COR-L47 (cell line): ENCODE data around the gene OR5K3.
"Not testable (repeated sequence)": the region's sequence is repeated elsewhere in the genome, so short reads cannot be mapped to it uniquely, and the experiment has no call there.

ENCODE experiments used
- DNase-seq: peaks from one replicate; lab custom pipeline; 2025; lab: John Stamatoyannopoulos, UW

The OR5K3 gene, protein sequence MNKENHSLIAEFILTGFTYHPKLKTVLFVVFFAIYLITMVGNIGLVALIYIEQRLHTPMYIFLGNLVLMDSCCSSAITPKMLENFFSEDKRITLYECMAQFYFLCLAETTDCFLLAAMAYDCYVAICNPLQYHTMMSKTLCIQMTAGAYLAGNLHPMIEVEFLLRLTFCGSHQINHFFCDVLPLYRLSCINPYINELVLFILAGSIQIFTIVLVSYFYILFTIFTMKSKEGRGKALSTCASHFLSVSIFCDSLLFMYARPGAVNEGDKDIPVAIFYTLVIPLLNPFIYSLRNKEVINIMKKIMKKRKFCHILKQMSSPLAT

DNA sequence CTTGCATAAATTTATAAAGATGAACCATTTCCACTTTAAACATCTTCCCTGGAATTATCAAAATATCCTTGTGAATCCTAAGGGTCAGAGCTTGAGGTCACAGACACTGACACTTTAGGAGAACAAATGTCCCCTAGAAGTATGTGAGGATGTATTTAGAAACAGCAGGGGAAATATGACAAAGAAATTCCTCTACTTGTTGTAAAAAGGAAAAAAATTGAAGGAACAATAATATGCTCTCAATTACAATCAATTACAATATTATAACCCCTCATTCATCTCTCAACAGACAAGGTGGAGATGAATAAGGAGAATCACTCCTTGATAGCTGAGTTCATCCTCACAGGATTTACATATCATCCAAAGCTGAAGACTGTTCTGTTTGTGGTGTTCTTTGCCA, at the start of gene OR5K3:
OR5K3 (plus strand) TSS at position 301 of the 400 bp plus-strand sequence; CDS start at position 301, 0 bp downstream.
- no peak for DNase-seq

DNA sequence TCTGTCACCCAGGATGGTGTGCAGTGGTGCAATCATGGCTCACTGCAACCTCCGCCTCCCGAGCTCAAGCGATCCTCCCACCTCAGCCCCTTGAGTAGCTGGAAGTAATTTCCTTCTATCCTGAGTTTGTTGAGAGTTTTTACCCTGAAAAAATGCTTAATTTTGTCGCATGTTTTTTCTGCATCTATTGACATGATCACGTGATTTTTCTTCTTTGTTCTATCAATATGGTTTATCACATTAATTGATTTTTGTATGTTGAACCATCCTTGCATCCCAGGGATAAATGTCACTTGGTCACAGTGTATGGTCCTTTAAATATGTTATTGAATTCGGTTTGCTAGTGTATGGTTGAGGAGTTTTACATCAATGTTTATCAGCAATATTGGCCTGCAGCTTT, 48.7 kb upstream of the OR5K3 start:
- no peak for DNase-seq

DNA sequence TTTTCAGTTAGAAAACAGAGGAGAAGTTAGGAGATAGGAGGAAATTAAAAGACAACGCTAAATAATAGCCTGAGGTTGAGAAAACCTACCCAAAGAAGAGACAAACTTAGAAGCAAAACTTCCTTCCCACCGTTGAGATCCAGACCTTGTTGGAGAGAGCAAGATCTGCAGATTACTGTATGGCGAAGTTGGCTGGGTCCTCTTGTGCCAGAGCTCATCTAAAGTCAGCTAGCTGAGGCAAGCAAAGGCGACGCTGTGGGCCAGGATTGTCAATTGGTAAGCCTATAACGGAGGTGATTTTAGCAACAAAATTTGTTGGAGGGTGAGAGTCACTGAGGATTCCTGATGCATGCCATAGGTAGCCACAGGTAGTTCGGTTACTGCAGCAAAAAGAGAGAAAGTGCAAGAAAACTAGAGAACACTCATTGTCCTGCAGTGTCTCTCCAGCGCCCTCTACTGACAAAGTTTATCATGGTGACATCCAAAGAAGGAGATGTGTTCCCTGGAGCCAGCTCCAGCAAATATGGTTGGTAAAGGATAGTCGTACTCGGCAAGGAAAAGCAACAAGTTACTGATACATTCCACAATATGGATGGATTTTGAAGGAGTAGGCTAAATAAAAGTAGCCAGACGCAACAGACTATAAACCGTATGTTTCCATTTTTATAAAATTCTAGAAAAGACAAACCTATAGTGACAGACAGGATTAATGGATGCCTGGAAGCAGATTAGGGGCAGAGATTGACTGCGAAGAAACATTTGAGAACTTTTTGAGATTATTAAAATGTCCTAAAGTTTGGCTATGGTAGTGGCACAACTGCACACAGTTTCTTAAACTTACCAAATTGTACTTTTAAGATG, 46.6 kb upstream of the OR5K3 start:
- DNase-seq, result peak; percentile 47

DNA sequence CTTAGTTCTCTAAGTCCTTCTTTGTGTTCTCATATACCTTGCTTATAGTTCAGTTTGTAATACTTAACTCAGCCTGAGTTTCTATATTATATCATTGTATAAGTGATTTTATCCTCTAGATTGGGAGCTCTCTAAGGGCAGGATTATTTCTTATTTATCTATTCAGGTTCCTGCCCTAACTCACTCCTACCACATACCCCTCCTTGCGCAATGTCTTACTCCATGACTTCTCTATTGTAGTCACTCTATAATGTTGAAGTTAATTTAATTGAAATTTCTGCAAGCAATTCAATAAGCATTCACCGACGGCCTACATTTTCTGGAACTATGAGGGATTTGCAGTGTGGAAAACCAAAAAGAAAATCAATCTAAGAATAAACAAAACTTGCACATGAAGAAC, 40.4 kb upstream of the OR5K3 start:
- DNase-seq, result no peak

DNA sequence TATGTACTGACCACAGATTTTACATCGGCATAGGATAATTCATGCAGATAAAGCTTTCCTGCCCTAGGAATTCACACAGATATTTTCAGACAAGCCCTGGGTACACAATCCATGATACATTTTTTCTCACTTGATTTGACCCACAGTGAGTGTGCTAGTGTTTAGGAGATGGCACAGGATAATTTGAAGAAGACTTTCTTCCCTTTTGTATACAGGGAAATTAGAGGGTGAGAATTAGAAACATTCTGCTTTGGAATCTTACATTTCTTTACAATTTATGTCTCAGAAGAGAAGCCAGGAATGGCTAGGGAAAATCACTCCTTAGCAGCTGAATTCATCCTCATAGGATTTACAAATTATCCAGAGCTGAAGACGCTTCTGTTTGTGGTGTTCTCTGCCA, 36.9 kb upstream of the OR5K3 start, which contains the start of gene OR5K4:
OR5K4 (plus strand) TSS at position 301 of the 400 bp plus-strand sequence; CDS start at position 301, 0 bp downstream.
- no peak for DNase-seq

DNA sequence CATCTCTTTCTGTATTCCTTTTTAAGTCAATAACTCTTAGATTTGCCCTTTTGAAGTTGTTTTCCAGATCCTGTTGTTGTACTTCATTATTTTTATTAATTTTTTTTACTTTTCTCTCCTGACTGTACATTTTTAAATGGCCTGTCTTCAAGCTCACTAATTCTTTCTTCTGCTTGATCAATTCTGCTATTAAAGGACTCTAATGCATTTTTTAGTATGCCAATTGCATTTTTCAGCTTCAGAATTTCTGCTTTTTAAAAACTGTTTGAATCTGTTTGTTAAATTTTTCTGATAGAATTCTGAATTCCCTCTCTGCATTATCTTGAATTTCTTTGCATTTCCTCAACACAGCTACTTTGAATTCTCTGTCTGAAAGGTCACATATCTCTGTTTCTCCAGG, 31.2 kb upstream of the OR5K3 start:
- DNase-seq, result no peak

DNA sequence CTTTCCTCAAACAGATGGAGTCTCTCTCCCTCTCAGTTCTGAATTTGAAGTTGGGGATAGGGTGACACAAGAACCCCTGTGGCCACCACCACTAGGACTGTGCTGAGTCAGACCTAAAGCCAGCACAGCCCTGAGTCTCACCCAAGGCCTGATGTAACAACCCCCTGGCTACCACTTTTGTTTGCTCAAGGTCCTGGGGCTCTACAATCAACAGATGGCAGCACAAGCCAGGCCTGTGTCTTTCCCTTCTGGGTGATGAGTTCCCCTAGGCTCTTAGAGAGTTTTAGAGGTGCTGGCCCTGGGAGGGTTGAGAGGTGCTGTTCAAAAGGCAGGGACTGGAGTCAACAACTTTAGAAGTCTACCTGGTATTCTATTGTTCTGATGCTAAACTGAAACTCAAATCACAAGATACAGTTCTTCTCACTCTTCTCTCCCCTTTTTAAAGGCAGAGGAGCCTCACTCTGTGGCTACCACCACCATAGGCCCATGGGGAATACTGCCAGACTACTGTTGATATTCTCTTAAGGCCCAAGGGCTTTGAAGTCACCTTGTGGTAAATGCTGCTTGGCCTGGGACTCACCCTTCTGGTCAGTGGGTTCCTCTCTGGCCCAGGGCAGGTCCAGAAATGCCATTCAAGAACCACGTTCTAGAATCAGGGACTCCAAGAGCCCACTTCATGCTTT, 30.3 kb upstream of the OR5K3 start:
- DNase-seq, result no peak

DNA sequence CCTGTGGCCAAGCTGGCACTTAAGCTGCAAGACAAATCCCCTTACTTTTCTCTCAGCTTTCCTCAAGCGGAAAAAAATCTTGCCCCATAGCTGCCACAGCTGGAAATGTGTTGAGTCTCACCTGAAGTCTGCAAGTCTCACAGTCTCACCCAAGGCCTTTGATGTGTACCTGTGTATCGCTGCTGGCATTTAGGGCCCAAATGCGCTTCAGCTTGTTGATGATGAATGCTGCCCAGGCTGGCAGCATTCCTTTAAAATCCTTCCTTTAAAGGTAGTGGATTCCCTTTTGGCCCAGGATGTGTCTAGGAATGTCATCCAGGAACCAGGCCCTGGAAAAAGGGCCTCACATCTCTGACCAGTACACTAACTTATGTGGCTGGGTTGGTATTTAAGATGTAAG, 29.8 kb upstream of the OR5K3 start:
- no peak for DNase-seq

DNA sequence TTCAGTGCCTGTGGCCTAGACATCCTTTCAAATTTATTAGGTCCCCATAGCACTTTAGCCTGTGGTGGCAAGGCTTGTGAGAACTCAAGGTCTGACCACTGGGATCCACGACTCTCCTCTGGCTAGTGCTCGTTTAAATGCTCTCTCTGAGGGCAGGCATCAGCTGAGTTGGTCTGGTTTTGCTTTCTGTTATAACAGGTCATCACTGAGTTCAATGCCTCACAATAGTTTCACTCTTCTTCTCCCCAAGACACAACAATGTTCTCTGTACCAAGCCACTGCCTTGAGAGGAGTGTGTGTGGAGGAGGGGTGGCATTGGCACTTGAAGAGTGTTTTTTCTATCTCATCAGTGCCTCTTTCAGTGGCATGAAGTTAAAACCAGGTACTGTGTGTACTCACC, 29.2 kb upstream of the OR5K3 start:
- no peak for DNase-seq

DNA sequence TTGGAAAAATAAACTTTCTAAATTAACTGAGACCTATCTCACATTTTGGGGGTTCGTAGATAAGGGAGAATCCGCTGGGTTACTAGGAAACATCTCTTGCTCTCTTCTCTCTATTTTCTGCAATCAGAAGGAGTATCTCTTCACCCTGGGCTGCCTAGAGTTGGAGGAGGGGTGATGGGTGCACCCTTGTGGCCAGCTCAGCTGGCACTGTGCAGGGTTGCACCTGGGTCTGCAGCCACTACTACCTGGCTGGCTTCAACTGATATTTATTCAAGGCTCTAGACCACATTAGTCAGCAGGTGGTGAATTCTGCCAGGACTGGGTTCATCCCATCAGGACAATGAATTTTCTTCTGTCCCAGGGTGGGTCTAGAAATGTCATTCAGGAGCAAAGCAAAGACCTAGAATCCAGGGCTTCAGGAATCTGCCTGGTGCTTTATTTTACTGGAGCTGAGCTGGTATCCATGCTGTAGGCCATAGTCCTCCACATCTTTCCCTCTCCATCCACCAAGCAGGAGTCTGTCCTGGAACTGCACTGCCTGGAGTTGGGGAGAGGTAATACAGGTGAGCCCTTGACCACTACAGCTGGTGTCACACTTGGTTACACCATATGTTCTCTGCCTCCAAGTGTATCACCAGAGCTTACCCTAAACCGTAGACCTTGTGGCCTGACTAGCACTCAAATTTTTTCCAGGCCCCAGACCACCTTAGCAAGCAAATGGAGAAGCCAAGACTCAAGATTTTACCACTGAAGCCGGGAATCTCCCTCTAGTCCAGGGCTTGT, 22.8 kb upstream of the OR5K3 start:
- no peak for DNase-seq

DNA sequence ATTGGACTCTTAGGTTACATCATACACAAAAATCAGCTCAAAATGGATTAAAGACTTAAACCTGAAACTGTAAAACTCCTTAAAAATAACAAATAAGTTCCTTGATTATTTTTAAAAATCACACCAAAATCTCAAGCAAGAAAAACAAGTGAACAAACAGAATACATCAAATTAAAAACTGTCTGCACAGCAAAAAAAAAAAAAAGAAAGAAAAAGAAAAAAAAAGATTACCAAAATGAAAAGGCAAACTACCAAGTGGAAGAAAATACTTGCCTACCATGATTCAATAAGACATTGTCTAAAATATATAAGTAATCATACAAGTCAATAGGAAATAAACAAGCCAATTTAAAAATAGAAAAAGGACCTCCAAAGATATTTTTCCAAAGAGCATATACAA, 19.3 kb upstream of the OR5K3 start:
- DNase-seq, result no peak

DNA sequence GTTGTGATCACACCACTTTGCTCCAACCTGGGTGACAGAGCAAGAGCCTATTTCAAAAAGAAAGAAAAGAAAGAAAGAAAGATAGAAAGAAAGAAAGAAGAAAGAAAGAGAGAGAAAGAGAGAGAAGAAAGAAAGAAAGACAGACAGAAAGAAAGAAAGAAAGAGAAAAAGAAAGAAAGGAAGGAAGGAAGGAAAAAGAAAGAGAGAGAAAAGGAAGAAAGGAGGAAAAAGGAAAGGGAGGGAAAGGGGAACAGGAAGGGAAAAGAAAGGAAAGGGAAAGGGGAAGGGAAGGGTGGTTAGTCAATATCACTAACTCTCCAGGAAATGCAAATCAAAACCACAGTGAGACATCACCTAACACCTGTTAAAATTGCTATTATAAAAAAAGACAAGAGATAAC, 18.6 kb upstream of the OR5K3 start:
- DNase-seq, result no peak

DNA sequence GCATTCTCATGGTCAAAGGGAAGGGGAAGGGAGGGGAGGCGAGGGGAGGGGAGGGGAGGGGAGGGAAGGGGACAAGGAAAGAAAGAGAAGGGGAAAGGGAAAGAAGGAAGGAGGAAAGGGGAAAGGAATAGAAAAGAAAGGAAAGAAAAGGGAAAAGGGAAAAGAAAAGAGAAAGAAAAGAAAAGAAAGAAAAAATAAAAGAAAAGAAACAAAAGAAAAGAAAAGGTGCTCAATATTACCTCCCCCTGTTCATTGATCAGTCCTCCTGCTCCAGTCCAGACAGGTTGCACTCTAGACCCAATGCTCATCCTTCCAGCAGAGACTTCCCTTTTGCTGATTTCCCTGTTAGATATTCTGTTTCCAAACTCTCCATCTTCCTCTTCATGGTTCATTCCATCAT, 18.0 kb upstream of the OR5K3 start:
- no peak for DNase-seq

DNA sequence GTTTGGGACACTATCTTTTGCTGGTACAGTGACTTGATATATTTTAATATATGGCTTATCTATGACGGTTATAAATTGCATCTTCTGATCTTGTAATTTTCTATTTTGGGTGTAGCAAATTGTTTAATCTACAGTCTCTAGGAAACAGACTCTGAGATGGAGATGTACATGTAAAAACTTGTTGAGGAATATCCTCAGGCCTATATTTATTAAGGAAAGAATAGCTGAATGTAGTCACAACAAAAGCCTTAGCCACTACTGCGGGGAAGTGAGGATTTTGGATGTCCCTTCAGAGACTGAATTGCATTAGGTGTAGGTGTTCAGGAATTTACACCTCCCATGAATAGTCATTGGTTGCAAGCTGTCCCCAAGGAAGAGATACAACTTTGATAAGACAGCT, 13.8 kb upstream of the OR5K3 start:
- no peak for DNase-seq

DNA sequence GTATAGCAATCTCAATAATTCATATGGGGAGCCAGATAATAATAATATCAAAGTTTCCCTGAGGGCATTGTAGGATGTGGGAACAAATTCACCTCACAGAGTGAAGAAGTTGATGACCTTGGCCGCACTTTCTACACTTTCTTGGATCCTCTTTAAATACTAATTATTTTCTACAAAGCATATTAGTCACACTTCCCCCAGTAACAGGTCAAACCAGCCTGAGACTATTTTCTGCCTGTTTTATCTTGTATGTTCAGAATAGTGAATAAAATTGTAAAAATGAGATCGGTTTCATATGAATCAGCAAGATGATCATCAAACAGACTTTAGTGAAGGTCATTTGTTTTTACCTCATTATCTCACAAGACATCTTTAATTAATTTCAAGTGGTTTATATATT, 2.3 kb upstream of the OR5K3 start:
- DNase-seq, result no peak

DNA sequence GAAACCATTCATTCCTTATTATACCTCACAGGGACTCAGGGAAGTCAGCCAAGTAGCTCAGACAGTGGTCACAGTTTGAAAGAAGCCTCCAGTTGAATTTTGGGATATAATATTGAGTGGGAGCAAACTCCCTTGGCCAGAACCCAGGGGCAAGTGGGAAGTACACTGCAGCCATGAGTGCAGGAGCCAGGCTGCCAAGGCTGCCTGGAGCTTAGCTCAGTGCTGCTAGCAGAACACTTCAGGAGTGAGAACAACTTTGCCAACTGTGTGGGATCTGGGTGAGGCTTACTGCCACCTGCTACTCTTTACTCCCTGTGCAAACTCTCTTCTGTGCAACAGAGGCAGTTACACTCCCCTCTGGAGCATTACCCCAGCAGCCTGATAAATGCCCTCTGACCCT, 4.6 kb downstream of the OR5K3 start:
- DNase-seq, result no peak

DNA sequence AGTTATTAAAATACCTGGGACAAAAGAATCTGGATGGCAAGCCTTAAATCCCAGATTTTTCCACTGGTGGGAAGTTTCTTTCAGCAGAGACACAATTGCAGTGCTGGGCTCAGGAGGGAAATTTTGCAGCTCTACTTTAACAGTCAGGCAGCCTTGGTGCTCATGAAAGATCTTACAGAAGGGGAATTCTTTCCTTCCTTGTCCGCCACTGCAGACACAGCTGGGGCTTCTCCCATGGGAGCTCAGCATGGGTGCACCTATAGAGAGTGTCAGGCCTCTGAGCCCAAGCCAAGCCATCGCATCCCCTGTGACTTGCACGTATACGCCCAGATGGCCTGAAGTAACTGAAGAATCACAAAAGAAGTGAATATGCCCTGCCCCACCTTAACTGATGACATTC, 6.0 kb downstream of the OR5K3 start:
- DNase-seq, result not testable (repeated sequence)

DNA sequence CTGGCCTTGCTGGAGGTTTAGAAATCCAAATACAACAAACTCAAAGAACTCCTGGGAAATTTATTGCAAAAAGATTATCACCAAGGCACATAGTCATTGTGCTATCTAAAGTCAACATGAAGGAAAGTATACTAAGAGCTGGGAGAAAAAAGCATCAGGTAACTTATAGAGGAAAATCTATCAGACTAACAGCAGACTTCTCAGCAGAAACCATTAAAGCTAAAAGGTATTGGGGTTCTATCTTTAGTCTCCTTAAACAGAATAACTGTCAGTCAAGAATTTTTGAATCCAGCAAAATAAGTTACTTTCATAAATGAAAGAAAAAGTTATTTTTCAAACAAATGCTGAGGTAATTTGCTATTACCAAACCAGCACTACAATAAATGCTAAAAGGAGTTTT, 8.0 kb downstream of the OR5K3 start:
- DNase-seq, result no peak

DNA sequence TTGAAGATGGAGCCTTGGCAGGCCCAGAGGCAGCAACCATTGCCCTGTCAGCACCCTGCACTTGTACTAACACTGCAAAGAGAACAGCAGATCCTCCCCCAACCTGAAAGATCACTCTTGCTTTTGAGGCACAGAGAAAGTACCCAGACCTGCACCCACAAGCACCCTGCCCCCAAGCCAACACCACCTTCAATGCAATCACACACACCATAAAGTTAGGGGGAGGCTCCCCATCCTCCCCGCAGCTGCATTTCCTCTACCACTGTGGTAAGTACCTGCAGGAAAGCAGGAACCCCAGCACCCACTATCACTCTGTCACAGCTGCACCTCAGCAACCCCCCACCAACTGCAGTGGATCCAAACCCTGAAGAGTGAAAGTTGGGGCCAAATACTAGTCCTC, 12.0 kb downstream of the OR5K3 start:
- DNase-seq, result no peak

DNA sequence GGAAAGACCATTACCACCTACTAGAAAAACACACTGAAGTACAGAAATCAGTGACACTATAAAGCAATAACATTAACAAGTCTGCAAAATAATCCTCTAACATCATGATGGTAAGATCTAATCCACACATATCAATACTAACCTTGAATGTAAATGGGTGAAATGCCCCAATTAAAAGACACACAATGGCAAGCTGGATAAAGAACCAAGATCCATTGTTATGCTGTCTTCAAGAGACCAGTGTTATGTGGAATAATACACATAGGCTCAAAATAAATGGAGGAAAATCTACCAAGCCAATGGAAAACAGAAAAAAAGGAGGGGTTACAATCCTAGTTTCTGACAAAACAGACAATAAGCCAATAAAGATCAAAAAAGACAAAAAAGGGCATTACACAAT, 13.5 kb downstream of the OR5K3 start:
- no peak for DNase-seq

DNA sequence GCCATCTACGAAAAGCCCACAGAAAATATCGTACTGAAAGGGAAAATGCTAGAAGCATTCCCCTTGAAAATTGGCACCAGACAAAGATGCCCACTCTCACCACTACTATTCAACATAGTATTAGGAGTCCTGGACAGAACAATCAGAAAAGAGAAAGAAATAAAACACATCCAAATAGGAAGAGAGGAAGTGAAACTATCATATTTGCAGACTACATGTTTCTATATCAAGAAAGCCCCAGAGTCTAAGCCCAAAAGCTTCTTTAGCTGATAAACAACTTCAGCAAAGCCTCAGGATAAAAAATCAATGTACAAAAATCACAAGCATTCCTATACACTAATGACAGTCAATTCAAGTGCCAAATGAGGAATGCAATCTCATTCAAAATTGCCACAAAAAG, 15.6 kb downstream of the OR5K3 start:
- DNase-seq, result no peak

DNA sequence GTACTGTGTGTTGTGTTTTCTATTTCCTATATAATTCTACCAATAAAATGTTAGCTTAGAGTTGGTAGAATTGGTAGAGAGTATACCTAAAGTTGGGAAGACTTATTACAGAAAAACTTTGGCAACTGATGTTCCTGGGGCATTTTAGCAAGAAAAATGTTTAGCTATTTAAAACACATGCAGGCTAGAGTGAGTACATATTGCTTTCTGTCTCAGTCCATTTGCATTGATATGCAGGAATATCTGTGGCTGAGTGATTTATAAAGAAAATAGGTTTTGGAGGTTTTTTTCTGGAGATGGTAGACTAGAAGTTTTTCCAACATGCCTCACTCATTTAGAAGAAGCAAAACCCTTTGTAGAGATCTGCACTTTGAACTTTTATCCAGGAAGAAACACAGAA, 42.1 kb downstream of the OR5K3 start:
- no peak for DNase-seq
